Measurements from ENCODE around the gene ONECUT3. TPM values are rescaled to one million over a fixed set of nuclear protein-coding genes. Genes with fewer than 3 reads are reported as not detected.

The ONECUT3 gene
- total and polyA plus RNA-seq, 2 donors from 2014 or later = not detected

DNA sequence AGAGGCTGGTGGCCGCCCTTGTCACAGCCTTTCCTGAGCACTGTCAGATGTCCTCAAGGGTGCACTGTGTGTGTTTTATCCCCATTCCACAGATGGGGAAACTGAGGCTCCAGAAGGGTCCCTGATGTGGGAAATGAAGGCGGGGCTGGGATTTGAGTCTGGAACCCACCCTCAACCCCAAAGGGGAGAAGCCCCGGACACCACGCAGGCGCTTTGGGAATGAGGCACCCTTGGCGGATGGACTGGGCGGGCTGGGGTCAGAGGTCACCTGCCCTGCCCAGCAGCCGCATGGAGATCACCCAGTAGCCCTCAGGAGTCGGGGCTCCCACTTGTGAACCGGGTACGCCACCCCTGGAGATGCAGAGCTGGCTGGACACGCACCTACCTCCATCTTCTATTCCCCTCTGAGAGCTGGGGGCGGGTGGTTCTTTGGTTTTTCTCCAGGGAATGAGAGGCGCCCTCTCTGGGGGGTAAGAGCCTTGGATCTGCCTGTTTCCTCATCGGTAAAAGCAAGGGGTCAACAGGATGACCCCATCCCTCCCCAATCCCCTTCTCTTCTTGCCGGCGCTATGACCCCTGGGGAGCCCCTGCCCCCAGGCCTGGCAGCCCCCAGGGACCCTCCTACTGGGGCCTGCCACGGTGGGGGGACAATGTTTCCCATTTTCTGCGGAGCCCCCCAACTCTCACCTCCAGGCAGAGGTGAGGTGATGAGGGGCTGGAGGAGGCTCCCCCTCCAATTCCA, 8.3 kb upstream of the ONECUT3 start:
- Histone ChIP-seq H3K4me3 (ENCODE audit: low read length in 3 of 3) (no peak overlapping the region), H3K27me3 (ENCODE audit: control insufficient read depth, insufficient read depth, low read length) (peaks cover 12% of the 10 kb centered on the region), H3K36me3 (ENCODE audit: control insufficient read depth in 2 of 3, insufficient read depth in 3 of 3, low read length in 3 of 3) (no peaks in the 10 kb centered on the region), H3K27ac (ENCODE audit: low read depth in 2 of 2, low read length in 2 of 2) (no peak overlapping the region), H3K9me3 (ENCODE audit: control insufficient read depth in 2 of 3, insufficient read depth in 1 of 3, low read length in 3 of 3) (peaks cover 0 to under 1% (median 0%) of the 10 kb centered on the region in 3 donors), H3K4me1 (ENCODE audit: control insufficient read depth in 2 of 3, insufficient read depth in 2 of 3, low read depth in 1 of 3, low read length in 3 of 3) (no peaks in the 10 kb centered on the region), H3K9ac (ENCODE audit: low read length in 3 of 3) (no peak overlapping the region)
- DNase-seq (peak in 1 of 5 donors; percentile 53), FAIRE-seq (no peak)
- intact Hi-C loops (cut with DNase I) = no loop called here
- TF ChIP-seq, protein P1, sequence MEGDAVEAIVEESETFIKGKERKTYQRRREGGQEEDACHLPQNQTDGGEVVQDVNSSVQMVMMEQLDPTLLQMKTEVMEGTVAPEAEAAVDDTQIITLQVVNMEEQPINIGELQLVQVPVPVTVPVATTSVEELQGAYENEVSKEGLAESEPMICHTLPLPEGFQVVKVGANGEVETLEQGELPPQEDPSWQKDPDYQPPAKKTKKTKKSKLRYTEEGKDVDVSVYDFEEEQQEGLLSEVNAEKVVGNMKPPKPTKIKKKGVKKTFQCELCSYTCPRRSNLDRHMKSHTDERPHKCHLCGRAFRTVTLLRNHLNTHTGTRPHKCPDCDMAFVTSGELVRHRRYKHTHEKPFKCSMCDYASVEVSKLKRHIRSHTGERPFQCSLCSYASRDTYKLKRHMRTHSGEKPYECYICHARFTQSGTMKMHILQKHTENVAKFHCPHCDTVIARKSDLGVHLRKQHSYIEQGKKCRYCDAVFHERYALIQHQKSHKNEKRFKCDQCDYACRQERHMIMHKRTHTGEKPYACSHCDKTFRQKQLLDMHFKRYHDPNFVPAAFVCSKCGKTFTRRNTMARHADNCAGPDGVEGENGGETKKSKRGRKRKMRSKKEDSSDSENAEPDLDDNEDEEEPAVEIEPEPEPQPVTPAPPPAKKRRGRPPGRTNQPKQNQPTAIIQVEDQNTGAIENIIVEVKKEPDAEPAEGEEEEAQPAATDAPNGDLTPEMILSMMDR (IDR thresholded peaks at IDR 0.05; ENCODE audit: borderline replicate concordance, extremely low read depth, insufficient read depth) = no peak

DNA sequence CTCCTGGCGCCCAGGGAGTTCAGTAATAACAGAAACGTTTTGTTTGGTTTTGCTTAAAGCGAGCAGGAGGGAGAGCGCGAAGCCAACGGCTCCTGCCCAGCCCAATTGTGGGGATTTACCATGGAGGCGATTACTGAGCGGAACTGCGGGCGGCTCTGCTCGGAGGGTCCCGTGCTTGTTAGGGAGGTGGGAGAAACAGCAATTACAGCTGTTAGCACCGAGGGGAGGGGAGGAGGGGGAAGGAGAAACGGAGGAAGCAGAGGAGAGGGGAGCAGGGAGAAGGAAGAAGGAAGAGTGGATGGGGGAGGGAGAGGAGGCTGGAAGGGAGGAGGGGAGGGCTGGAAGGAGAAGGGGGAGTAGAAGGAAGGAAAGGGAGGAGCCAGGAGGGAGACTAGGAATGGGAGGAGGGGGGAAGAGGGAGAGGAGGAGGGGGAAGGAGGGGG, 7.7 kb upstream of the ONECUT3 start:
- FAIRE-seq = no peak
- Histone ChIP-seq H3K9ac (ENCODE audit: low read length in 3 of 3) (no peak overlapping the region), H3K4me3 (ENCODE audit: low read length in 3 of 3) (no peak overlapping the region), H3K27ac (ENCODE audit: low read depth in 2 of 2, low read length in 2 of 2) (no peak overlapping the region), H3K9me3 (ENCODE audit: control insufficient read depth in 2 of 3, insufficient read depth in 1 of 3, low read length in 3 of 3) (no peaks in the 10 kb centered on the region), H3K36me3 (ENCODE audit: control insufficient read depth in 2 of 3, insufficient read depth in 3 of 3, low read length in 3 of 3) (no peaks in the 10 kb centered on the region), H3K27me3 (ENCODE audit: control insufficient read depth, insufficient read depth, low read length) (peaks cover 18% of the 10 kb centered on the region), H3K4me1 (ENCODE audit: control insufficient read depth in 2 of 3, insufficient read depth in 2 of 3, low read depth in 1 of 3, low read length in 3 of 3) (no peaks in the 10 kb centered on the region)
- peak in 1 of 5 donors; percentile 36 for DNase-seq
- intact Hi-C loops (cut with DNase I) = no loop called here
- TF ChIP-seq, protein P1 (IDR thresholded peaks at IDR 0.05; ENCODE audit: borderline replicate concordance, extremely low read depth, insufficient read depth) = no peak

DNA sequence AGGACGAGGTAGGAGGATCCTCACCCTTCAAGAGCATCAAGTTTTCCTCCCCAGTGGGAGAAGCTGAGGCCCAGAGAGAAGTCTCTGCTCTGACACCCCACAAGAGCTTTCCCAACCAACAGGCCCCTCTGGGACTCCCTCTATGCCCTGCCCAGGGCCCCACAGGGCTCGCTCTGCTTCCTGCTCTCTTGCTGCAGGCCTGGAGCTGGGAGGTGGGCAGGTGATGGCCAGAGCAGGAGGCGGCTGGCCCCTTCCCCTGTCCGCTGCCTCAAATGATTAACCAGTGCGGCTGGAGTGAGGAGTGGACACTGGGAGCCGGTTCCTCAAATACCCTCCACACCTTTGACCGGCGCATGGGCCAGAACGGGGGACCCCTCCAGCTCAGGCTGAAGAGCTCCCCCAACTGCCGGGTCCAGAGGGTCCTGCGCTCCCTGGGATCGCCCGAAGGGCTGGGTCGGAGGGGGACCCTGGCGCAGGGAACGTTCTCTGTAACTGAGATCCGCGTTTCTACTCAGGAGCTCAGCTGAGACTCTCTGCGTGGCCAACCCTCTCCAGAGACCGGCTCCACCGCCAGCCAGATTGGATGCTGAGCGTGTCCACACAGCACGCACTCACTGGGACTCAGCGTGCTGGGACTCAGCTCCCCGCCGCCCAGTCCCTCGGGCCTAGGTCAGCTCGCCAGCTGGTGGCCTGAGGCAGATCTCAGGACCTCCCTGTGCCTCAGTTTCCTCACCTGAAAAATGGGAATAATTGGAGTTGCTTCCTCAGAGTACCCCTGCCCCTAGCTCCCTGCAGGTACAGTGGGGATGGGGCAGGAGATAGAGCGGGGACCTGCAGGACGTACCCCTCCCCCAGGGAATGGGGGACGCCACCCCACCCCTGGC, 6.7 kb upstream of the ONECUT3 start:
- peak in 1 of 5 donors; percentile 66 for DNase-seq
- no peak for FAIRE-seq
- Histone ChIP-seq H3K27me3 (ENCODE audit: control insufficient read depth, insufficient read depth, low read length) (peaks cover 24% of the 10 kb centered on the region), H3K27ac (ENCODE audit: low read depth in 2 of 2, low read length in 2 of 2) (no peak overlapping the region), H3K9me3 (ENCODE audit: control insufficient read depth in 2 of 3, insufficient read depth in 1 of 3, low read length in 3 of 3) (no peaks in the 10 kb centered on the region), H3K9ac (ENCODE audit: low read length in 3 of 3) (no peak overlapping the region), H3K36me3 (ENCODE audit: control insufficient read depth in 2 of 3, insufficient read depth in 3 of 3, low read length in 3 of 3) (no peaks in the 10 kb centered on the region), H3K4me1 (ENCODE audit: control insufficient read depth in 2 of 3, insufficient read depth in 2 of 3, low read depth in 1 of 3, low read length in 3 of 3) (no peaks in the 10 kb centered on the region), H3K4me3 (ENCODE audit: low read length in 3 of 3) (no peak overlapping the region)
- intact Hi-C loops (cut with DNase I) = no loop called here
- TF ChIP-seq, protein P1 (IDR thresholded peaks at IDR 0.05; ENCODE audit: borderline replicate concordance, extremely low read depth, insufficient read depth) = no peak
